H9 (cell line): ENCODE data around the gene SLC24A3. TPM values are rescaled to one million over a fixed set of nuclear protein-coding genes. Genes with fewer than 3 reads are reported as not detected.

Experiments
- DNase-seq: peaks from one replicate; pipeline ENCODE4 v3.0.0-alpha.2; 2017
- H2AFZ ChIP-seq: one replicate; pipeline ENCODE4 v1.6.1; 2013; ENCODE audit warnings: mild to moderate bottlenecking, low read length, control low read depth, moderate library complexity
- H2AK5ac ChIP-seq: 2 replicates; pipeline ENCODE4 v1.6.1; 2013; ENCODE audit warnings: low read length, control low read depth, mixed read lengths; ENCODE audit not compliant: insufficient read length
- H2BK120ac ChIP-seq: one replicate; pipeline ENCODE4 v1.6.1; 2013; ENCODE audit warnings: low read depth, mild to moderate bottlenecking, low read length, control low read depth, inconsistent platforms; ENCODE audit not compliant: poor library complexity, severe bottlenecking
- H2BK12ac ChIP-seq: 2 replicates; pipeline ENCODE4 v1.6.1; 2013; ENCODE audit warnings: low read length, control low read depth, mixed read lengths, low read depth; ENCODE audit not compliant: insufficient read length
- H2BK15ac ChIP-seq: 2 replicates; pipeline ENCODE4 v1.6.1; 2013; ENCODE audit warnings: low read depth, low read length, control low read depth
- H2BK20ac ChIP-seq: one replicate; pipeline ENCODE4 v1.6.1; 2013; ENCODE audit warnings: low read depth, mild to moderate bottlenecking, low read length, control low read depth, inconsistent platforms; ENCODE audit not compliant: poor library complexity, severe bottlenecking
- H2BK5ac ChIP-seq: 2 replicates; pipeline ENCODE4 v1.6.1; 2013; ENCODE audit warnings: low read length, control low read depth, mixed read lengths; ENCODE audit not compliant: insufficient read length
- H3K14ac ChIP-seq: 2 replicates; pipeline ENCODE4 v1.6.1; 2013; ENCODE audit warnings: low read length, control low read depth; ENCODE audit not compliant: insufficient read depth
- H3K18ac ChIP-seq: 2 replicates; pipeline ENCODE4 v1.6.1; 2013; ENCODE audit warnings: low read depth, mild to moderate bottlenecking, mixed read lengths, low read length, control low read depth; ENCODE audit not compliant: insufficient read length
- H3K23ac ChIP-seq: 2 replicates; pipeline ENCODE4 v1.6.1; 2013; ENCODE audit warnings: low read length, control low read depth, mixed read lengths, low read depth; ENCODE audit not compliant: insufficient read length
- H3K23me2 ChIP-seq: 2 replicates; pipeline ENCODE4 v1.6.1; 2013; ENCODE audit warnings: low read depth, mild to moderate bottlenecking, mixed read lengths, low read length, control low read depth; ENCODE audit not compliant: insufficient read length, poor library complexity, severe bottlenecking
- H3K27ac ChIP-seq: 2 replicates; pipeline ENCODE4 v1.5.1; 2013; ENCODE audit warnings: low read length, control low read depth, mixed read lengths, low read depth; ENCODE audit not compliant: insufficient read length
- H3K27me3 ChIP-seq: 2 replicates; pipeline ENCODE4 v1.6.1; 2013; ENCODE audit warnings: low read length, control low read depth, inconsistent platforms; ENCODE audit not compliant: insufficient read depth
- H3K4ac ChIP-seq: 2 replicates; pipeline ENCODE4 v1.6.1; 2013; ENCODE audit warnings: low read depth, mild to moderate bottlenecking, control low read depth, inconsistent platforms, low read length, moderate library complexity
- H3K4me1 ChIP-seq: 2 replicates; pipeline ENCODE4 v1.6.1; 2013; ENCODE audit warnings: low read length, control low read depth, inconsistent platforms; ENCODE audit not compliant: insufficient read depth
- H3K4me2 ChIP-seq: 2 replicates; pipeline ENCODE4 v1.6.1; 2013; ENCODE audit warnings: low read length, control low read depth, mixed read lengths; ENCODE audit not compliant: insufficient read length, insufficient read depth
- H3K56ac ChIP-seq: 2 replicates; pipeline ENCODE4 v1.6.1; 2013; ENCODE audit warnings: low read depth, mild to moderate bottlenecking, mixed read lengths, low read length, control low read depth; ENCODE audit not compliant: insufficient read length
- H3K79me1 ChIP-seq: 2 replicates; pipeline ENCODE4 v1.6.1; 2013; ENCODE audit warnings: low read depth, mild to moderate bottlenecking, moderate library complexity, low read length, control low read depth, inconsistent platforms; ENCODE audit not compliant: insufficient read depth, poor library complexity, severe bottlenecking
- H3K79me2 ChIP-seq: 2 replicates; pipeline ENCODE4 v1.6.1; 2013; ENCODE audit warnings: low read length, control low read depth, inconsistent platforms; ENCODE audit not compliant: insufficient read depth
- H3K9ac ChIP-seq: 2 replicates; pipeline ENCODE4 v1.6.1; 2013; ENCODE audit warnings: low read length, control low read depth, mixed read lengths; ENCODE audit not compliant: insufficient read length; ENCODE audit errors: extremely low read depth
- H3K9me3 ChIP-seq: one replicate; pipeline ENCODE4 v1.6.1; 2013; ENCODE audit warnings: low read depth, low read length, inconsistent platforms; ENCODE audit not compliant: control insufficient read depth
- H3T11ph ChIP-seq: one replicate; pipeline ENCODE4 v1.6.1; 2013; ENCODE audit warnings: mild to moderate bottlenecking, low read length, control low read depth, inconsistent platforms
- H4K20me1 ChIP-seq: one replicate; pipeline ENCODE4 v1.6.1; 2013; ENCODE audit not compliant: control insufficient read depth, insufficient read length, insufficient read depth
- H4K5ac ChIP-seq: 2 replicates; pipeline ENCODE4 v1.6.1; 2013; ENCODE audit warnings: low read depth, mild to moderate bottlenecking, mixed read lengths, low read length, control low read depth; ENCODE audit not compliant: insufficient read length
- H4K8ac ChIP-seq: replicated peaks from 2 replicates; pipeline ENCODE4 v1.6.1; 2013; ENCODE audit warnings: low read length, control low read depth, mixed read lengths, low read depth; ENCODE audit not compliant: insufficient read length
- H4K91ac ChIP-seq: 2 replicates; pipeline ENCODE4 v1.6.1; 2013; ENCODE audit warnings: low read depth, mild to moderate bottlenecking, moderate library complexity, mixed read lengths, low read length, control low read depth; ENCODE audit not compliant: insufficient read length
- H3K27ac Mint-ChIP-seq, 3 experiments: 2 replicates in 2 of 3; 3 replicates in 1 of 3; pipeline ENCODE4 v1.8.0; 2020 to 2021; ENCODE audit warnings: mixed read lengths in 3 of 3, mild to moderate bottlenecking in 1 of 3, moderate library complexity in 1 of 3
- H3K27me3 Mint-ChIP-seq: 2 replicates; pipeline ENCODE4 v1.8.0; 2021; ENCODE audit warnings: low read depth, mild to moderate bottlenecking, moderate library complexity, mixed read lengths
- H3K36me3 Mint-ChIP-seq, 3 experiments: 2 replicates in 2 of 3; 3 replicates in 1 of 3; pipeline ENCODE4 v1.8.0; 2020 to 2021; ENCODE audit warnings: low read depth in 3 of 3, mixed read lengths in 3 of 3; ENCODE audit not compliant: insufficient read depth in 1 of 3
- H3K4me1 Mint-ChIP-seq, 2 experiments: 2 replicates each; pipeline ENCODE4 v1.8.0; 2020; ENCODE audit warnings: mixed read lengths in 2 of 2
- H3K4me3 Mint-ChIP-seq, 2 experiments: 2 replicates in 1 of 2; 3 replicates in 1 of 2; pipeline ENCODE4 v1.8.0; 2020 to 2021; ENCODE audit warnings: mild to moderate bottlenecking in 2 of 2, mixed read lengths in 2 of 2, moderate library complexity in 1 of 2
- H3K9me3 Mint-ChIP-seq, 2 experiments: 2 replicates in 1 of 2; 3 replicates in 1 of 2; pipeline ENCODE4 v1.8.0; 2020; ENCODE audit warnings: mild to moderate bottlenecking in 2 of 2, mixed read lengths in 2 of 2, moderate library complexity in 1 of 2
- CTCF ChIP-seq: fragments of 200-600 bp; sonication (generic); conservative IDR thresholded peaks from 3 replicates; pipeline ENCODE4 v1.8.0; 2021; ENCODE audit warnings: antibody characterized with exemption, mild to moderate bottlenecking
- WGBS: extraction: QIAGEN DNeasy Blood & Tissue Kit; methylation state at CpG from one replicate; pipeline ENCODE4 v1.1.7; 2013; ENCODE audit warnings: missing lambda C conversion rate, low lambda C conversion rate, mixed read lengths; ENCODE audit not compliant: insufficient read length; ENCODE audit errors: extremely low coverage; 5-methylcytosine and 5-hydroxymethylcytosine counted together
- total RNA-seq: library from RNA; stranded (reverse); gene quantifications from 2 replicates; pipeline ENCODE4 v1.2.1, GENCODE V29; 2021

The SLC24A3 gene
- total RNA-seq, 1 experiment from 2014 or later: 0.83 TPM

GRCh38 chr20:19321176-19321575, 108.7 kb downstream of the SLC24A3 start:
- Mint-ChIP-seq H3K4me3 (no peak overlapping the region), H3K27me3 (no peaks in the 10 kb centered on the region), H3K36me3 (no peaks in the 10 kb centered on the region), H3K9me3 (no peaks in the 10 kb centered on the region), H3K27ac (no peak overlapping the region), H3K4me1 (peaks cover 2 to 5% of the 10 kb centered on the region in 2 experiments; a peak in 2 of 4 replicates)
- no peak overlapping the region for H4K8ac ChIP-seq
- no peak for DNase-seq
- no peak for TF ChIP-seq CTCF
- H2AK5ac ChIP-seq: no peak overlapping the region
- no peak overlapping the region for H3K27ac ChIP-seq
- no peak overlapping the region for H2BK12ac ChIP-seq
- no peaks in the 10 kb centered on the region for H3K4me1 ChIP-seq
- no peaks in the 10 kb centered on the region for H3K23me2 ChIP-seq
- H3K4ac ChIP-seq: no peak overlapping the region
- H3K79me2 ChIP-seq: no peaks in the 10 kb centered on the region
- no peak overlapping the region for H2BK20ac ChIP-seq
- no peaks in the 10 kb centered on the region for H3K79me1 ChIP-seq
- no peak overlapping the region for H4K91ac ChIP-seq
- no peaks in the 10 kb centered on the region for H3K27me3 ChIP-seq
- H2BK120ac ChIP-seq: no peak overlapping the region
- no peak overlapping the region for H3K4me2 ChIP-seq
- H3K18ac ChIP-seq: no peak overlapping the region
- no peak overlapping the region for H2BK5ac ChIP-seq
- H4K20me1 ChIP-seq: no peaks in the 10 kb centered on the region
- H4K5ac ChIP-seq: no peak overlapping the region
- no peak overlapping the region for H3T11ph ChIP-seq
- no peak overlapping the region for H3K14ac ChIP-seq
- H2BK15ac ChIP-seq: no peak overlapping the region
- no peak overlapping the region for H3K23ac ChIP-seq
- H3K9ac ChIP-seq: no peak overlapping the region
- H3K9me3 ChIP-seq: no peaks in the 10 kb centered on the region
- no peak overlapping the region for H3K56ac ChIP-seq
- WGBS: no CpG with 5 or more reads among the region's 5 CpGs
- no peak overlapping the region for H2AFZ ChIP-seq
